ENCODE results near the gene ZNF398. TPM values are rescaled to one million over a fixed set of nuclear protein-coding genes. Genes with fewer than 3 reads are reported as not detected.
A peak's percentile ranks its signal among the peaks of the same experiment; 100 is the strongest.

Gene ZNF398
- total RNA-seq, 1 experiment from 2014 or later = 62.1 TPM

DNA sequence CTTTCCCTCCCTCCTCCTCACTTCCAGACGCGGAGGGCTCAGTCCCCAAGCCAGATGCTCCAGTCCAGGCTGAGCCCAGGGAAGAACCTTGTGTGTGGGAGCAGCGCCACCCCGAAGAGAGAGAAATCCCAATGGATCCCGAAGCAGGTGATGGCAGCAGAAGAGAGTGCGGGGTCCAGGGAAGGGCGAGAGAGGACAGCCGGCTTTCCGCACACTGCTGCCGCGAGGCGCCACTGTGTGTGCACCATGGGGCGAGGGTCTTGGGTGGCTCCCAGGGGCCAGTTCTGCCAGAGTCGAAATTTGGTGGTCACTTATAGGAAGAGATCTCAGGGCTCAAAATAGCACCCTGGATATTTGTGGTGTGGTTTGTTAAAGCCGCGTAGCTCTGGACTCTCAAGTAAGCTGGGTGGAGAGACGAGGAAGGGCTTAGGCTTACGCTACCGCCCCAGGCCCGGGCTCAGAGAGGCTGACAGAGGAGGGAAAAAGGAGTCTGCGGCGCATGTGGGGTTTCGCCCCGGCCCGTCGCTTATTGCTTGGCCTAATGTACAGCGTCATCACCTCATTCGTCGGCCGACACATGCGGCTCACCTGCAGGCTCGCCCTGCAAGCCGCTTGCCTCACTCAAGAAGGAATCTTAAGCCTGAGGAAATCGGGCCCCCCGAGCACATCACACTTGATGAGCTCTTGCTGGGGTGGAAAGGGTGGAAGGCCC is 60.2 kb downstream of the ZNF398 start:
- Histone ChIP-seq H3K56ac (ENCODE audit: insufficient read length, low read depth, low read length) (no peak overlapping the region), H4K20me1 (ENCODE audit: control insufficient read depth, insufficient read depth, insufficient read length) (peaks cover 3% of the 10 kb centered on the region), H3K79me2 (ENCODE audit: insufficient read depth, low read length) (no peaks in the 10 kb centered on the region), H2BK20ac (ENCODE audit: low read depth, low read length, poor library complexity, severe bottlenecking) (no peak overlapping the region), H3K9me3 (ENCODE audit: control insufficient read depth, low read depth, low read length) (no peaks in the 10 kb centered on the region), H3K79me1 (ENCODE audit: insufficient read depth, low read depth, low read length, poor library complexity, severe bottlenecking) (peaks cover 6% of the 10 kb centered on the region), H2BK120ac (ENCODE audit: low read depth, low read length, poor library complexity, severe bottlenecking) (no peak overlapping the region), H2BK12ac (ENCODE audit: insufficient read length, low read depth, low read length) (no peak overlapping the region), H3K27ac (ENCODE audit: insufficient read length, low read depth, low read length) (no peak overlapping the region), H4K5ac (ENCODE audit: insufficient read length, low read depth, low read length) (no peak overlapping the region), H3K23ac (ENCODE audit: insufficient read length, low read depth, low read length) (no peak overlapping the region), H3K14ac (ENCODE audit: insufficient read depth, low read length) (no peak overlapping the region), H4K91ac (ENCODE audit: insufficient read length, low read depth, low read length) (no peak overlapping the region), H3K23me2 (ENCODE audit: insufficient read length, low read depth, low read length, poor library complexity, severe bottlenecking) (no peaks in the 10 kb centered on the region), H2AK5ac (ENCODE audit: insufficient read length, low read length) (no peak overlapping the region), H3K4me2 (ENCODE audit: insufficient read depth, insufficient read length, low read length) (no peak overlapping the region), H3K27me3 (ENCODE audit: insufficient read depth, low read length) (no peaks in the 10 kb centered on the region), H2BK5ac (ENCODE audit: insufficient read length, low read length) (no peak overlapping the region), H3T11ph (ENCODE audit: low read length) (no peak overlapping the region), H3K4ac (ENCODE audit: low read depth, low read length) (no peak overlapping the region), H2BK15ac (ENCODE audit: low read depth, low read length) (no peak overlapping the region), H3K4me1 (ENCODE audit: insufficient read depth, low read length) (peaks cover 7% of the 10 kb centered on the region; the same call in 1 of the 2 replicates), H4K8ac (replicated peaks; ENCODE audit: insufficient read length, low read depth, low read length) (no peak overlapping the region), H2AFZ (ENCODE audit: low read length) (no peak overlapping the region), H3K9ac (ENCODE audit: extremely low read depth, insufficient read length, low read length) (no peak overlapping the region), H3K18ac (ENCODE audit: insufficient read length, low read depth, low read length) (no peak overlapping the region)
- no peaks in the 10 kb centered on the region for H3K27me3 Mint-ChIP-seq (ENCODE audit: low read depth)
- no peak overlapping the region for H3K4me3 Mint-ChIP-seq
- peaks cover 20 to 25% of the 10 kb centered on the region in 2 experiments for H3K4me1 Mint-ChIP-seq
- no peaks in the 10 kb centered on the region for H3K9me3 Mint-ChIP-seq
- H3K36me3 Mint-ChIP-seq (ENCODE audit: insufficient read depth in 1 of 3, low read depth in 3 of 3) = peaks cover 72 to 88% (median 84%) of the 10 kb centered on the region in 3 experiments
- no CpG with 5 or more reads among the region's 35 CpGs for WGBS (ENCODE audit: extremely low coverage, insufficient read length, low lambda C conversion rate)
- TF ChIP-seq, protein P1, sequence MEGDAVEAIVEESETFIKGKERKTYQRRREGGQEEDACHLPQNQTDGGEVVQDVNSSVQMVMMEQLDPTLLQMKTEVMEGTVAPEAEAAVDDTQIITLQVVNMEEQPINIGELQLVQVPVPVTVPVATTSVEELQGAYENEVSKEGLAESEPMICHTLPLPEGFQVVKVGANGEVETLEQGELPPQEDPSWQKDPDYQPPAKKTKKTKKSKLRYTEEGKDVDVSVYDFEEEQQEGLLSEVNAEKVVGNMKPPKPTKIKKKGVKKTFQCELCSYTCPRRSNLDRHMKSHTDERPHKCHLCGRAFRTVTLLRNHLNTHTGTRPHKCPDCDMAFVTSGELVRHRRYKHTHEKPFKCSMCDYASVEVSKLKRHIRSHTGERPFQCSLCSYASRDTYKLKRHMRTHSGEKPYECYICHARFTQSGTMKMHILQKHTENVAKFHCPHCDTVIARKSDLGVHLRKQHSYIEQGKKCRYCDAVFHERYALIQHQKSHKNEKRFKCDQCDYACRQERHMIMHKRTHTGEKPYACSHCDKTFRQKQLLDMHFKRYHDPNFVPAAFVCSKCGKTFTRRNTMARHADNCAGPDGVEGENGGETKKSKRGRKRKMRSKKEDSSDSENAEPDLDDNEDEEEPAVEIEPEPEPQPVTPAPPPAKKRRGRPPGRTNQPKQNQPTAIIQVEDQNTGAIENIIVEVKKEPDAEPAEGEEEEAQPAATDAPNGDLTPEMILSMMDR (conservative IDR thresholded peaks at IDR 0.05) = no peak
- DNase-seq = no peak
- H3K27ac Mint-ChIP-seq = peak overlapping the region in 2 of 3 experiments; percentile 10 to 84; a peak in 3 of 7 replicates

Measured in H9 (cell line).